ENCODE measurements around the gene CARD9.
"Not testable (repeated sequence)": the region's sequence is repeated elsewhere in the genome, so short reads cannot be mapped to it uniquely, and the experiment has no call there.

Gene CARD9

DNA sequence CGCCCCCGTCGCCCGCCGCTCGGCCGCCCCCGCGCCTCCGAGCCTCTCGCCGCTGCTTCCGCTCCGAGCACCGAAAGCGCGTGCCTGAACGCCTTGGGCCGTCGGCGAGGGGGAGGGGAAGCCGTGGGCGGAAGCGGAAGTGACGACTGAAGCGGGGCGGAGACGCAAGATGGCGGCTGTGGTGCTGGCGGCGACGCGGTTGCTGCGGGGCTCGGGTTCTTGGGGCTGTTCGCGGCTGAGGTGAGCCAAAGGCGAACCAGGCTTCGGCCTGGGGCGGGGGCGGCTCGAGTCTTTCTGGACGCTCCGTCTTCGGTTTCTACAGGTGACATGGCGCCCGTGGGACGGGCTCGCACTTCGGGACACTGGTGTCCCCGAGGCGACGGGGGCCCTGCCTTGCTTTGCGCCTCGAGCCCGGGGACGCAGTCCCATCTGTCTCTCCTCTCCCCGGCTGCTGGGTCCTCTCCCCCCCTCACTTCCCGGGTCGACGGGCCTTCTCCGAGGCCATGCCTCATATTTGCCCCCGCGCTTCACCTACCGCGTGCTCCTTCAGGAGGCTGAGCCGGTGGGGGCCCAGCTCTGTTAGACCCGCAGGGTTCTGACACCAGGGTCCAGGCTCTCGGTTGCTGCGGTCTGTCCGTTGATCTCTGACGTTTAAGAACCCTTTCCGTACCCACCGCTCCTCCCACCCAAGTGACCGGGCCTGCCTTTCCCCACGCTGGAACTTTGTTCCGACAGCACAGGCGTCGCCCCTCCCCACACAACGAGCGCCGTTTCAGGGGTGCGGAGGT is 37.2 kb upstream of the CARD9 start, which contains the start of the genes ENTR1 and PMPCA:
TSS of gene ENTR1 (minus strand) at position 115 of the 788 bp plus-strand sequence. CDS start 217 bp downstream, outside the sequence.
TSS of gene PMPCA (plus strand) at position 159 of the 788 bp plus-strand sequence. CDS start at position 170, 11 bp downstream.
- H3K27me3 ChIP-seq (ENCODE audit: insufficient read depth, low read length): no peaks in the 10 kb centered on the region
- H3K27ac ChIP-seq (ENCODE audit: low read depth, low read length): peak within 1 kb of the TSS; percentile 72
- H3K36me3 ChIP-seq (ENCODE audit: insufficient read depth, low read length): peaks cover 26% of the 10 kb centered on the region
- H3K4me3 ChIP-seq (ENCODE audit: low read depth, low read length): peak within 1 kb of the TSS; percentile 94
- peaks cover 15% of the 10 kb centered on the region for H3K4me1 ChIP-seq (ENCODE audit: control insufficient read depth, insufficient read depth, low read length, unreplicated experiment)
- H2AFZ ChIP-seq (ENCODE audit: low read length, unreplicated experiment): peak within 1 kb of the TSS; percentile 80
- peaks cover 64% of the 10 kb centered on the region for H3K79me2 ChIP-seq (ENCODE audit: control insufficient read depth, insufficient read depth, low read length, unreplicated experiment)

DNA sequence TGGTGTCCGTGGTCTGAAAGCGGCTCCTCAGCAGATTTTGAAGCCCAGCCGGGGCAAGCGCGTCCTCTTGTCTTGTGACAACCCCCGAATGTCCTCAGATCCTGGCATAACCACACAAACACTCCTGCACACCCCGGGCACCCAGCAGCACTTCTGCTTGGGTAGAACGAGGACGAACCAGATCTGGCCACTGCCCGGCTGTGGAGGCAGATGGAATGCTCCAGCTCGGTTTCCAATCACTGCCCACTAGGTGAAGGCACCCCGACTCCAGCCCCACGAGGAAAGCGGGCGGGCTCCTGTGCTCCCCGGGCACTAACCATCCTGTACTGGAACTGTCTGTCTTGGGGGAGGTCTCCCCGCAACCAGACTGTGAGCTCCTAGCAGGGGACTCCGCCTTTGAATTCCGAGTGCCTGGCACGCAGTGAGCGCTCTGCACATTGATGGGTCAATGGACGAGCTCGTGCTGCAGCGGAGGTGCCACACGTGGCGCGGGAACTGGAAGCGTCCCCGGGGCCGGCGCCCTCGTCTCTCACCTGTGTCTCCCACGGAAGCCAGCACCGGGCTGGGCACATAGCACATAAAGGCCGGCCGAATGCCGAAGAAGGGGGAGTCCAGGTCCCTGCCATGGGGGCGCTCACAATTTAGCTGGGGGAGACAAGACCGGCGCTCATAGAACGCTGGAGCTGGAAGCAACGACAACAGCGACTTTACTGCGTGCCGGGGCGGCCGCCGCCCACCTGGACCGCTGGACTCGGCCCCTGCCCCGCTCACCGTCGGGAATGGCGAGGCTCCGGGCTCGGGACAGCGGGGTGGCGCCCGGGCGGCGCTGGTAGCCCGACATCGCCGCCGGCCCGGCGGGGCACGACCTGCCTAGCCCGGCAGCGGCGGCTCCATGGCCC is 36.3 kb upstream of the CARD9 start:
- Histone ChIP-seq H2AFZ (ENCODE audit: low read length, unreplicated experiment) (peak overlapping the region; percentile 80), H3K27me3 (ENCODE audit: insufficient read depth, low read length) (no peaks in the 10 kb centered on the region), H3K27ac (ENCODE audit: low read depth, low read length) (peak overlapping the region; percentile 22; the same call in 1 of the 2 replicates), H3K4me1 (ENCODE audit: control insufficient read depth, insufficient read depth, low read length, unreplicated experiment) (peaks cover 15% of the 10 kb centered on the region), H3K79me2 (ENCODE audit: control insufficient read depth, insufficient read depth, low read length, unreplicated experiment) (peaks cover 66% of the 10 kb centered on the region), H3K4me3 (ENCODE audit: low read depth, low read length) (peak overlapping the region; percentile 94), H3K36me3 (ENCODE audit: insufficient read depth, low read length) (peaks cover 20% of the 10 kb centered on the region)

DNA sequence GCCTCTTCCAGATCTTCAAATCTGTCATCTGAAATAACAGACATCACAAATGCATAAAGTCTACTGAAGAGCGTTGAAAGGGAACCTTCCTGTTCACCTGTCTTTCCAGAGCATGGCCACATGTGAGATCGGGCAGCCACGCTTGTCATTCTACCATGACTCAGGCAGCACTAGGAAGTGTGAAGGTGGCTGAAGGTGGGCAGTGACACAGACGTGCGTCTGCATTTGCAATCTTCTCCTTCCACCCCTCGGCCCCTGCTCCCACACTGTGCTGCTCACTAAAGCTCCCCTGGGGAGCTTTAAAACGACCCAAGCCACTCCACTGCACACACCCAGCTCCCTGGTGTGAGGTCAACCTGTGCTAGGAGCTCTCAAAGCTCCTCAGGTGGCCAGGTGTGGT is 34.4 kb upstream of the CARD9 start:
- no peak overlapping the region for H3K27ac ChIP-seq (ENCODE audit: low read depth, low read length)

DNA sequence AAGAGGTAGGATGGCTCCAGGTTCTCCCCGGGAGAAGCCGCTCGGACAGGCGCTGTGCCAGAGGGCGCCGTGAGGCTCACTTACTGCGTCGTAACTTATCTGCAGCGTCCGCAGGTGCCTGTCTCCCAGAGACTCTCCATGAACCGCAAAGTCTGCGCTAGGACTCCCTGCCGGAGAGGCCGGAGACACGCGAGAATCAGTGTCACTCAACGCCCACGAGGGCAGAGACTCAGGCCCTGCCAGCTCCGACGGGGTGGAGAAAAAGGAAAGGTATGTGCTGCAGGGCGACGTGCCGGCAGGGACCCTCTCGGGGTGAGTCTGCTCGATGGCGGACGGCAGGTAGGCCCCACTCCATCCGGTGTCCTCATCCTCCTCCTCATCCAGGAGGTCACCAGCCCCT is 33.6 kb upstream of the CARD9 start:
- H3K4me1 ChIP-seq (ENCODE audit: control insufficient read depth, insufficient read depth, low read length, unreplicated experiment): peaks cover 11% of the 10 kb centered on the region
- not testable (repeated sequence) for H3K27ac ChIP-seq (ENCODE audit: low read depth, low read length)

More for the DNA sequence above, 34.4 kb upstream of the CARD9 start:
- Histone ChIP-seq H3K4me3 (ENCODE audit: low read depth, low read length) (no peak overlapping the region), H2AFZ (ENCODE audit: low read length, unreplicated experiment) (no peak overlapping the region), H3K79me2 (ENCODE audit: control insufficient read depth, insufficient read depth, low read length, unreplicated experiment) (peaks cover 48% of the 10 kb centered on the region), H3K4me1 (ENCODE audit: control insufficient read depth, insufficient read depth, low read length, unreplicated experiment) (peaks cover 15% of the 10 kb centered on the region), H3K27me3 (ENCODE audit: insufficient read depth, low read length) (no peaks in the 10 kb centered on the region), H3K36me3 (ENCODE audit: insufficient read depth, low read length) (peaks cover 10% of the 10 kb centered on the region)

DNA sequence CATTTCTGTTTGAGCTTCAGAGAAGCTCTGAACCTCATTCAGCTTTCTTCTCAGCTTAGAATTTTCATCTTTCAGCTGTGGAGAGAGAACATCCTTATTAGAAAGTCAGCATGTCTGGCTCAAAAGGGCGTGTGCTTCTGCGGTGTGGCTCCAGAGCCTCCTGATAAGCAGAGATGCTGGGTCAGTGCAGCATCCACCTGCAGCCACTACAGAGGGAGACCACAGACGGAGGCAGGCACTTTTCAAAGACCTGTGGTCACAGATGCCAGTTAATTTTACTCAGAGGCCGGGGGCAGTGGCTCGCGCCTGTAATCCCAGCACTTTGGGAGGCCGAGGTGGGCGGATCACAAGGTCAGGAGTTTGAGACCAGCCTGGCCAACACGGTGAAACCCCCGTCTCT is 32.4 kb upstream of the CARD9 start:
- not testable (repeated sequence) for H3K27me3 ChIP-seq (ENCODE audit: insufficient read depth, low read length); H2AFZ ChIP-seq (ENCODE audit: low read length, unreplicated experiment); H3K36me3 ChIP-seq (ENCODE audit: insufficient read depth, low read length); H3K4me3 ChIP-seq (ENCODE audit: low read depth, low read length); H3K4me1 ChIP-seq (ENCODE audit: control insufficient read depth, insufficient read depth, low read length, unreplicated experiment); H3K27ac ChIP-seq (ENCODE audit: low read depth, low read length)
- peaks cover 28% of the 10 kb centered on the region for H3K79me2 ChIP-seq (ENCODE audit: control insufficient read depth, insufficient read depth, low read length, unreplicated experiment)

More for the DNA sequence above, 33.6 kb upstream of the CARD9 start:
- H3K36me3 ChIP-seq (ENCODE audit: insufficient read depth, low read length); H3K27me3 ChIP-seq (ENCODE audit: insufficient read depth, low read length); H3K4me3 ChIP-seq (ENCODE audit: low read depth, low read length); H2AFZ ChIP-seq (ENCODE audit: low read length, unreplicated experiment): not testable (repeated sequence)
- H3K79me2 ChIP-seq (ENCODE audit: control insufficient read depth, insufficient read depth, low read length, unreplicated experiment): peaks cover 40% of the 10 kb centered on the region

DNA sequence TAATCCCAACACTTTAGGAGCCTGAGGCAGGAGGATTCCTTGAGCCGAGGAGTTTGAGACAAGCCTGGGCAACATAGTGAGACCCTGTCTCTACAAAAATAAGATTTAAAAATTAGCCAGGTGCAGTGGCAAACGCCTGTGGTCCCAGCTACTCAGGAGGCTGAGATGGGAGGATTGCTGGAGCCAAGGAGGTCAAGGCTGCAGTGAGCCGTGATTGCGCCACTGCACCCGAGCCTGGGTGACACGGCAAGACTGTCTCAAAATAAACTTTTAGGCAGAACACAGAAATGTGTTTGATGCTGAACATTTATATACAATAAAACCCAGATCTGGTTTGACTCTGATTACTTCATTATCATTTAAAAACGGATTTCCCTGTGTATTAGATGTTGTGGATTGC is 32.0 kb upstream of the CARD9 start:
- no peak overlapping the region for H3K27ac ChIP-seq (ENCODE audit: low read depth, low read length)

DNA sequence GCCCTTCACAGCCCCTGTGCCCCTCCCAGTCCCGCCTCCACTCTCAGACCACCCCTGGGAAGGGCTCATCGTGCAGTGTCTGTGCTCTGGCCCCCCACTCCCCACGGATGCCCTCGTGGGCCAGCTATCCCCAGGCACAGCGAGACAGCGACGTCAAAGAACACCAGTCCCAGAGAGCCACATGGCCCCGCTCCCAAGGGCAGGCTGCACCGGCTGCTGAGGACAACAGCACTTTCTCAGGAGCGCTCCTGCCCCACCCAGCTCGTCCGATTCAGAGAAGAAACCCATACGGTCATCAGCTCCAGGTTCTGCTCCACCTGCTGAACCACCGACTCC is 31.3 kb upstream of the CARD9 start:
- H2AFZ ChIP-seq (ENCODE audit: low read length, unreplicated experiment): no peak overlapping the region
- peaks cover 10% of the 10 kb centered on the region for H3K4me1 ChIP-seq (ENCODE audit: control insufficient read depth, insufficient read depth, low read length, unreplicated experiment)
- H3K36me3 ChIP-seq (ENCODE audit: insufficient read depth, low read length): no peaks in the 10 kb centered on the region; the same call in 1 of the 2 replicates
- H3K4me3 ChIP-seq (ENCODE audit: low read depth, low read length): no peak overlapping the region
- H3K79me2 ChIP-seq (ENCODE audit: control insufficient read depth, insufficient read depth, low read length, unreplicated experiment): peaks cover 22% of the 10 kb centered on the region
- no peaks in the 10 kb centered on the region for H3K27me3 ChIP-seq (ENCODE audit: insufficient read depth, low read length)
- no peak overlapping the region for H3K27ac ChIP-seq (ENCODE audit: low read depth, low read length)

More for the DNA sequence above, 32.0 kb upstream of the CARD9 start:
- H3K4me3 ChIP-seq (ENCODE audit: low read depth, low read length): no peak overlapping the region
- no peak overlapping the region for H2AFZ ChIP-seq (ENCODE audit: low read length, unreplicated experiment)
- H3K79me2 ChIP-seq (ENCODE audit: control insufficient read depth, insufficient read depth, low read length, unreplicated experiment): peaks cover 24% of the 10 kb centered on the region
- peaks cover 8% of the 10 kb centered on the region for H3K4me1 ChIP-seq (ENCODE audit: control insufficient read depth, insufficient read depth, low read length, unreplicated experiment)
- no peaks in the 10 kb centered on the region; the same call in 1 of the 2 replicates for H3K36me3 ChIP-seq (ENCODE audit: insufficient read depth, low read length)
- no peaks in the 10 kb centered on the region for H3K27me3 ChIP-seq (ENCODE audit: insufficient read depth, low read length)

DNA sequence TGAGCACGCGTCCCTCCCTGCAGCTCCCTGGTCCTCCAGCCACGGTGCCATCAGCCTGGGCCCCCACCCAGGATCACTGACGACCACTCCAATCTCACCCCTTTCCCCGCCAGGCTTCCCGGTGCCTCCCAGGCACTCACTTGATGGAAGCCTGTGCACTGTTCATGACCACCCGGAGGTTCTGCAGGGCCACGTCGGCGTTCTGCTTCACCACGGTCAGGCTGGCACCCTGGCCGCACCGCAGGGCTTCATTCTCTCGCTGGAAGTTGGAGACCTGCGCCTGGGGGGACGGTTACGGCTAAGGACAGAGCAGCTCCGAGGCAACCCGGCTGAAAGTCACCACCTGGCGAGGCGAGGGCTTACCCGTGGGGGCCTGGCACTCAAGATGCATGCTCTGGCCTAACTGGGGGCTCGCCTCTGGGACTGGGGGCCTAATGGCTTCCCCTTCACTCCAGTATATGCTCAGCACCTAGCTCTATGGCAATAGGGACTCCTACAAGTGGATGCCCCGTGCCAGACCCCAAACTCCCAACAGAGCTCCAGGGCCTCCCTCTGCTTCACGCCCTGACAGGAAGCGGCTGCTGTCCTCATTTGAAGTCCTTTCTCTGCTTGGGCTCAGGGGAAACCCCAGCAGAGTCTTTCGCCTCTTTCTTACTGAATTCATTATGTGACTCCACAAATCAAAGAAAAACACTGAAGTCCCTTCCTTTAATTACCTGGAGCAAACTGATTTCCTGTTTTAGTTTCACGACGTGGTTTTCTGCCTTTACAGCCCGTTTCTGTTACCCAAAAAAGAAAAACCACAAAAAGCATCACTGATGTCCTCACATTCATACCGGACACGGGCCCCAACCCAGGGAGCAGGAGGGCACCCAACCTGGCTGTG is 30.7 kb upstream of the CARD9 start:
- peaks cover 10% of the 10 kb centered on the region for H3K4me1 ChIP-seq (ENCODE audit: control insufficient read depth, insufficient read depth, low read length, unreplicated experiment)
- no peaks in the 10 kb centered on the region for H3K27me3 ChIP-seq (ENCODE audit: insufficient read depth, low read length)
- no peak overlapping the region for H2AFZ ChIP-seq (ENCODE audit: low read length, unreplicated experiment)
- no peak overlapping the region for H3K4me3 ChIP-seq (ENCODE audit: low read depth, low read length)
- no peaks in the 10 kb centered on the region; the same call in 1 of the 2 replicates for H3K36me3 ChIP-seq (ENCODE audit: insufficient read depth, low read length)
- H3K27ac ChIP-seq (ENCODE audit: low read depth, low read length): no peak overlapping the region
- H3K79me2 ChIP-seq (ENCODE audit: control insufficient read depth, insufficient read depth, low read length, unreplicated experiment): peaks cover 23% of the 10 kb centered on the region

DNA sequence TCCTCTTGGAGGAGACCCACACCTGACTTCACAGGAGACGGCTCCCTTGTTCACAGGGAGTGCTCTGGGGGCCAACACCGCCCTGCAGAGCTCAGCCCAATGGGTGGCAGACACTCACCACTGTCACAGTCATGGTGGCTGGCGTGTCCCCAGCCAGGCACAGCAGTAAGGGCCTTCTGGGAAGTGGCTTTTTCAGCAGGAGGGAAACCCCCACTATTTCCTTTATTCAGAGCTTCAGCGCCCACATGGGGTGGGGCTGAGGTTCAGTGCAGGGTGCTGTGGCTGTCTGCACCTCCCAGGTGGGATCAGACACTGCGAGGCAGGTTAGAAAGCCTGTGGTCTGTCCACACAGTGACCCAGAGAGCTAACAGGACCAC is 30.1 kb upstream of the CARD9 start:
- no peaks in the 10 kb centered on the region; the same call in 1 of the 2 replicates for H3K36me3 ChIP-seq (ENCODE audit: insufficient read depth, low read length)
- H3K4me3 ChIP-seq (ENCODE audit: low read depth, low read length): no peak overlapping the region
- no peak overlapping the region for H3K27ac ChIP-seq (ENCODE audit: low read depth, low read length)
- no peak overlapping the region for H2AFZ ChIP-seq (ENCODE audit: low read length, unreplicated experiment)
- peaks cover 23% of the 10 kb centered on the region for H3K79me2 ChIP-seq (ENCODE audit: control insufficient read depth, insufficient read depth, low read length, unreplicated experiment)
- H3K4me1 ChIP-seq (ENCODE audit: control insufficient read depth, insufficient read depth, low read length, unreplicated experiment): peaks cover 10% of the 10 kb centered on the region
- no peaks in the 10 kb centered on the region for H3K27me3 ChIP-seq (ENCODE audit: insufficient read depth, low read length)

DNA sequence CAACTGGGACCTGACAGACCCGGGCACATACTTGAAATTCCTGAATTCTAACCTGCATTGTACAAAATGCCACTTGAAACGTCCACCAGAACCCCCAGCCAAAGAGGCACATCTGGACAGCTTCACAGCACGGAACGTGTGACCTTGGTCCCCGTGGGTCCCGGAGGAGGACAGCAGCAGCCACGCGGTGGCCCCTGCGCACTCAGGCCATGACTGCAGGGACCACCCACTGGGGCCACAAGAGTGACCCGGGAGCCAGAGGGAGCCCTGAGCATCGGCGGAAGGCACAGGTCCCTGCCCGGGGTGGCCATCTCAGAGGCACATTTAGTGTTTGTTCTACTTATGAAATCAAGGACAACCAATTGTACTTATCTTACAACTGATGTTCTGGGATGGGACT is 28.6 kb upstream of the CARD9 start:
- H2AFZ ChIP-seq (ENCODE audit: low read length, unreplicated experiment): no peak overlapping the region
- H3K27ac ChIP-seq (ENCODE audit: low read depth, low read length): no peak overlapping the region
- peaks cover under 1% of the 10 kb centered on the region; the same call in 1 of the 2 replicates for H3K36me3 ChIP-seq (ENCODE audit: insufficient read depth, low read length)
- H3K27me3 ChIP-seq (ENCODE audit: insufficient read depth, low read length): no peaks in the 10 kb centered on the region
- H3K4me3 ChIP-seq (ENCODE audit: low read depth, low read length): no peak overlapping the region
- H3K4me1 ChIP-seq (ENCODE audit: control insufficient read depth, insufficient read depth, low read length, unreplicated experiment): peaks cover 16% of the 10 kb centered on the region
- H3K79me2 ChIP-seq (ENCODE audit: control insufficient read depth, insufficient read depth, low read length, unreplicated experiment): peaks cover 25% of the 10 kb centered on the region
